K562 (cell line): ENCODE results near the gene C4orf50. TPM values are rescaled to one million over a fixed set of nuclear protein-coding genes. Genes with fewer than 3 reads are reported as not detected.
"Not testable (repeated sequence)": the region's sequence is repeated elsewhere in the genome, so short reads cannot be mapped to it uniquely, and the experiment has no call there.

Experiments used
- ATAC-seq: fragments of 200-7000 bp; cut with Tn5 transposase; 3 replicates; pipeline ENCODE4 v1.9.1; 2020; ENCODE audit warnings: moderate library complexity
- BruUV-seq: library from RNA; stranded (reverse); fragments of 400-500 nt; replicated peaks from 2 replicates; lab custom pipeline; 2021; lab: Mats Ljungman, UMichigan
- CTCF ChIA-PET: fragments of 300-600 bp; formaldehyde crosslinking; extraction: SDS; loops from one replicate; lab custom pipeline; 2021; ENCODE audit warnings: low intra/inter-chr PET ratio; lab: Yijun Ruan, JAX
- POLR2A ChIA-PET: fragments of 300-600, 350-650 bp; sonication (Branson Sonifier 250); formaldehyde crosslinking; extraction: SDS; loops from one replicate; lab custom pipeline; 2021; ENCODE audit warnings: antibody characterized with exemption, inconsistent platforms; lab: Yijun Ruan, JAX
- DNase-seq, 4 experiments: peaks; one replicate each; pipeline versions ENCODE4 v3.0.0 to v3.0.0-alpha.2; 2011 to 2018; ENCODE audit warnings: low spot score in 3 of 4, mixed read lengths in 3 of 4; ENCODE audit errors: extremely low read depth in 1 of 4
- FAIRE-seq: peaks from 2 replicates; lab custom pipeline; 2011; peaks lifted over from hg19 to GRCh38; lab: Jason Lieb, UNC
- H2AFZ ChIP-seq: 2 replicates; pipeline ENCODE4 v1.6.0; 2011; ENCODE audit warnings: low read depth, low read length, control low read depth, inconsistent platforms
- H3K27ac ChIP-seq: fragments of 200-600 bp; 3 replicates; pipeline ENCODE4 v1.8.0; 2011; ENCODE audit warnings: low read depth, mild to moderate bottlenecking, control low read depth, inconsistent platforms, low read length, moderate library complexity, mixed read lengths; ENCODE audit errors: extremely low read depth
- H3K27me3 ChIP-seq, 2 experiments: fragments of 300-600 bp in 1 of 2; 2 replicates in 1 of 2; 3 replicates in 1 of 2; pipeline versions ENCODE4 v1.6.0 to v1.8.0; 2011; ENCODE audit warnings: inconsistent platforms in 2 of 2, low read length in 2 of 2, mild to moderate bottlenecking in 1 of 2, mixed read lengths in 1 of 2, moderate library complexity in 1 of 2; ENCODE audit not compliant: control insufficient read depth in 2 of 2, insufficient read depth in 2 of 2
- H3K36me3 ChIP-seq: fragments of 300-600 bp; 3 replicates; pipeline ENCODE4 v1.8.0; 2011; ENCODE audit warnings: mild to moderate bottlenecking, low read length, inconsistent platforms; ENCODE audit not compliant: control insufficient read depth, insufficient read depth
- H3K4me1 ChIP-seq, 2 experiments: fragments of 200-600 bp in 1 of 2; replicated peaks in 1 of 2; 2 replicates in 1 of 2; 3 replicates in 1 of 2; pipeline versions ENCODE4 v1.5.1 to v1.8.0; 2011; ENCODE audit warnings: inconsistent platforms in 2 of 2, low read length in 2 of 2, mild to moderate bottlenecking in 1 of 2, mixed read lengths in 1 of 2, moderate library complexity in 1 of 2; ENCODE audit not compliant: control insufficient read depth in 2 of 2, insufficient read depth in 2 of 2
- H3K4me2 ChIP-seq: 2 replicates; pipeline ENCODE4 v1.6.1; 2011; ENCODE audit warnings: low read length, control low read depth, inconsistent platforms, mixed read lengths; ENCODE audit not compliant: insufficient read depth
- H3K4me3 ChIP-seq: fragments of 200-600 bp; sonication (generic), shearing (Covaris generic); 2 replicates; pipeline ENCODE4 v1.5.1; 2016; ENCODE audit warnings: control low read depth, inconsistent platforms
- H3K79me2 ChIP-seq: fragments of 200-600 bp; 3 replicates; pipeline ENCODE4 v1.8.0; 2011; ENCODE audit warnings: low read length, inconsistent platforms; ENCODE audit not compliant: control insufficient read depth, insufficient read depth
- H3K9ac ChIP-seq, 2 experiments: 2 replicates each; pipeline versions ENCODE4 v1.6.0 to v1.6.1; 2011; ENCODE audit warnings: low read depth in 2 of 2, low read length in 2 of 2, control low read depth in 1 of 2, inconsistent platforms in 1 of 2, mild to moderate bottlenecking in 1 of 2, mixed read lengths in 1 of 2; ENCODE audit not compliant: insufficient read depth in 1 of 2
- H3K9me1 ChIP-seq: one replicate; pipeline ENCODE4 v1.6.0; 2011; ENCODE audit warnings: inconsistent platforms, mild to moderate bottlenecking, low read length, moderate library complexity; ENCODE audit not compliant: control insufficient read depth, insufficient read depth
- H3K9me3 ChIP-seq: replicated peaks from 2 replicates; pipeline ENCODE4 v1.5.1; 2011; ENCODE audit warnings: low read depth, low read length, inconsistent platforms; ENCODE audit not compliant: control insufficient read depth, insufficient read depth
- H4K20me1 ChIP-seq: replicated peaks from 2 replicates; pipeline ENCODE4 v1.6.1; 2011; ENCODE audit warnings: low read length, inconsistent platforms, mixed read lengths; ENCODE audit not compliant: control insufficient read depth, insufficient read depth
- ARNT ChIP-seq, 2 experiments: fragments of 450-650 bp; IDR thresholded peaks; 2 replicates each; pipeline ENCODE4 v1.6.1; 2016; ENCODE audit warnings: mild to moderate bottlenecking in 1 of 2
- ATF3 ChIP-seq, 2 experiments: fragments of 450-650 bp in 1 of 2; sonication (generic) in 1 of 2; formaldehyde crosslinking in 1 of 2; IDR thresholded peaks in 1 of 2; conservative IDR thresholded peaks in 1 of 2; 2 replicates each; pipeline versions ENCODE4 v1.6.1 to v1.8.1; 2016 to 2023; ENCODE audit warnings: mild to moderate bottlenecking in 2 of 2, moderate library complexity in 2 of 2, inconsistent platforms in 1 of 2, missing genetic modification reagents in 1 of 2
- CREBBP ChIP-seq: IDR thresholded peaks from one replicate; pipeline ENCODE4 v1.6.1; 2012; ENCODE audit warnings: low read depth, mild to moderate bottlenecking, control low read depth, inconsistent platforms, low read length
- KDM1A ChIP-seq, 2 experiments: fragments of 450-650 bp; IDR thresholded peaks; 2 replicates each; pipeline ENCODE4 v1.6.1; 2016; ENCODE audit warnings: mild to moderate bottlenecking in 2 of 2
- MEF2D ChIP-seq: conservative IDR thresholded peaks from 2 replicates; pipeline ENCODE4 v1.6.1; 2016; ENCODE audit warnings: low read depth, missing genetic modification characterization, missing compliant biosample characterization
- PRMT5 ChIP-seq: sonication (generic); formaldehyde crosslinking; IDR thresholded peaks from 2 replicates; pipeline ENCODE4 v1.5.0; 2020; ENCODE audit warnings: missing genetic modification reagents
- TRIM28 ChIP-seq: fragments of 450-650 bp; IDR thresholded peaks from 2 replicates; pipeline ENCODE4 v1.6.1; 2017
- WGBS: fragments of 100-300 bp; shearing (Covaris generic); methylation state at CpG from one replicate; pipeline ENCODE4 v1.1.6; 2016; ENCODE audit warnings: low coverage, mixed read lengths; ENCODE audit not compliant: insufficient coverage; ENCODE audit errors: missing lambda C conversion rate; 5-methylcytosine and 5-hydroxymethylcytosine counted together
- in situ Hi-C: fragments of 300-500 bp; cut with MboI; formaldehyde crosslinking; loops from 4 replicates; pipeline ENCODE4 v1.15.0; 2018; ENCODE audit warnings: inconsistent platforms, mixed read lengths
- intact Hi-C: fragments of 100-400 bp; cut with micrococcal nuclease; formaldehyde crosslinking; loops from 2 replicates; pipeline ENCODE4 v1.14.2; 2022
- polyA plus RNA-seq, 8 experiments: library from polyadenylated mRNA; depleted of rRNA in 4 of 8; stranded (reverse) in 5 of 8; unstranded in 3 of 8; fragments of >200 nt; fragmentation: Nextera tagmentation in 2 of 8; fragmentation: Illumina TruSeq in 1 of 8; extraction: Ambion mirVana in 2 of 8; extraction: Trizol in 1 of 8; gene quantifications; 2 replicates each; pipeline versions ENCODE4 v1.2.1 to v1.2.3, GENCODE V29; 2011 to 2014; ENCODE audit warnings: inconsistent platforms in 1 of 8, missing spikeins in 1 of 8
- total RNA-seq, 7 experiments: library from RNA; depleted of rRNA in 6 of 7; stranded (reverse); fragments of >200 nt in 6 of 7; fragmentation: Illumina TruSeq in 2 of 7; extraction: Trizol in 2 of 7; gene quantifications; 2 replicates each; pipeline versions ENCODE4 v1.2.1 to v1.2.3, GENCODE V29; 2011 to 2021; ENCODE audit warnings: low replicate concordance in 1 of 7
- TF ChIP-seq, protein P1 (sequence below): fragments of 450-650 bp; IDR thresholded peaks from 2 replicates; pipeline ENCODE4 v1.6.1; 2017; ENCODE audit warnings: antibody characterized with exemption

C4orf50 gene
- total and polyA plus RNA-seq, 9 of the 15 experiments (the other 6 are each of a cell fraction or from before 2014, with no cell fraction given) = not detected

- no peaks in the 10 kb centered on the region for H3K36me3 ChIP-seq
- H3K27ac ChIP-seq = no peak overlapping the region
- H3K9ac ChIP-seq = no peak overlapping the region
- FAIRE-seq (no peak), DNase-seq (no peak), ATAC-seq (no peak)
- in situ Hi-C loops = no loop called here
- CTCF ChIA-PET = no interaction called here
- H3K79me2 ChIP-seq = no peaks in the 10 kb centered on the region
- no peaks in the 10 kb centered on the region for H3K9me3 ChIP-seq
- intact Hi-C loops = no loop called here
- no peak for TF ChIP-seq CREBBP
- no peak for TF ChIP-seq MEF2D (tag)
- TF ChIP-seq TRIM28 = no peak
- no peak for TF ChIP-seq ARNT (IDR thresholded peaks at IDR 0.05)
- TF ChIP-seq, protein P1, sequence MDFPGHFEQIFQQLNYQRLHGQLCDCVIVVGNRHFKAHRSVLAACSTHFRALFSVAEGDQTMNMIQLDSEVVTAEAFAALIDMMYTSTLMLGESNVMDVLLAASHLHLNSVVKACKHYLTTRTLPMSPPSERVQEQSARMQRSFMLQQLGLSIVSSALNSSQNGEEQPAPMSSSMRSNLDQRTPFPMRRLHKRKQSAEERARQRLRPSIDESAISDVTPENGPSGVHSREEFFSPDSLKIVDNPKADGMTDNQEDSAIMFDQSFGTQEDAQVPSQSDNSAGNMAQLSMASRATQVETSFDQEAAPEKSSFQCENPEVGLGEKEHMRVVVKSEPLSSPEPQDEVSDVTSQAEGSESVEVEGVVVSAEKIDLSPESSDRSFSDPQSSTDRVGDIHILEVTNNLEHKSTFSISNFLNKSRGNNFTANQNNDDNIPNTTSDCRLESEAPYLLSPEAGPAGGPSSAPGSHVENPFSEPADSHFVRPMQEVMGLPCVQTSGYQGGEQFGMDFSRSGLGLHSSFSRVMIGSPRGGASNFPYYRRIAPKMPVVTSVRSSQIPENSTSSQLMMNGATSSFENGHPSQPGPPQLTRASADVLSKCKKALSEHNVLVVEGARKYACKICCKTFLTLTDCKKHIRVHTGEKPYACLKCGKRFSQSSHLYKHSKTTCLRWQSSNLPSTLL = no peak
- no peak for TF ChIP-seq PRMT5 (CRISPR knock-in tag)
- TF ChIP-seq KDM1A (IDR thresholded peaks at IDR 0.05) = 0 out of 4 replicates have a peak, but pooled peaks of 1 of the 2 experiments have one; percentile 27
- peak; percentile 56; the same call in 1 of the 2 replicates for TF ChIP-seq ATF3 (IDR thresholded peaks at IDR 0.05)
- TF ChIP-seq ATF3 (CRISPR knock-in tag; conservative IDR thresholded peaks at IDR 0.05) = no peak
- no peaks in the 10 kb centered on the region for H3K9me1 ChIP-seq
- no peak overlapping the region for H3K4me3 ChIP-seq
- H3K4me2 ChIP-seq = no peak overlapping the region
- peaks cover 0 to 11% of the 10 kb centered on the region in 2 experiments; a peak in 2 of 5 replicates for H3K27me3 ChIP-seq
- 0% methylated on average over 2 of the region's 2 CpGs for WGBS
- H2AFZ ChIP-seq = no peak overlapping the region
- no peaks in the 10 kb centered on the region for H3K4me1 ChIP-seq
- POLR2A ChIA-PET = no interaction called here
- BruUV-seq = no TSS peak
- H4K20me1 ChIP-seq = no peaks in the 10 kb centered on the region; the same call in 1 of the 2 replicates
These were observed 161.0 kb downstream of the C4orf50 start for GRCh38 chr4:5857199-5857598.

- POLR2A ChIA-PET, ATAC-seq: not testable (repeated sequence)
- WGBS = 0% methylated on average over 3 of the region's 3 CpGs
These were observed 161.9 kb downstream of the C4orf50 start for GRCh38 chr4:5856362-5856761.

More at GRCh38 chr4:5856362-5856761, 161.9 kb downstream of the C4orf50 start:
- H2AFZ ChIP-seq, intact Hi-C loops, BruUV-seq, H3K27me3 ChIP-seq, H3K36me3 ChIP-seq, in situ Hi-C loops, CTCF ChIA-PET, H3K27ac ChIP-seq, DNase-seq, FAIRE-seq, H4K20me1 ChIP-seq, H3K4me1 ChIP-seq, H3K9me1 ChIP-seq, H3K79me2 ChIP-seq, H3K9ac ChIP-seq, H3K4me2 ChIP-seq, H3K9me3 ChIP-seq, H3K4me3 ChIP-seq: not testable (repeated sequence)
